ENCODE measurements around the gene SUGCT.

DNA sequence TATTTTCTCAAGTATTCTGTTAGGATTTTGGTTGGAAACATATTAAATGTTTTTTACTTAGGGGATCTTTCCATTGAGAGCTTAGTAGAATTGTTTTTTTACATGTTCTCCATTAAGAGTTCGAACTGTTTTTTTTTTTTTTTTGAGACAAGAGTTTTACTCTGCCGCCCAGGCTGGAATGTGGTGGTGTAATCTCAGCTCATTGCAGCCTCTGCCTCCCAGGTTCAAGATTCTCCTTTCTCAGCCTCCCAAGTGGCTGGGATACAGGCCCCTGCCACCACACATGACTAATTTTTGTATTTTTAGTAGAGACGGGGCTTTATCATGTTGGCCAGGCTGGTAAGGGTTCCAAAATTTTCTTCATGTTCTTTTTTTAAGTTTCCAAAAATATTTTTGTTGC lies 33.6 kb upstream of the SUGCT start:
- TF ChIP-seq, protein P1, sequence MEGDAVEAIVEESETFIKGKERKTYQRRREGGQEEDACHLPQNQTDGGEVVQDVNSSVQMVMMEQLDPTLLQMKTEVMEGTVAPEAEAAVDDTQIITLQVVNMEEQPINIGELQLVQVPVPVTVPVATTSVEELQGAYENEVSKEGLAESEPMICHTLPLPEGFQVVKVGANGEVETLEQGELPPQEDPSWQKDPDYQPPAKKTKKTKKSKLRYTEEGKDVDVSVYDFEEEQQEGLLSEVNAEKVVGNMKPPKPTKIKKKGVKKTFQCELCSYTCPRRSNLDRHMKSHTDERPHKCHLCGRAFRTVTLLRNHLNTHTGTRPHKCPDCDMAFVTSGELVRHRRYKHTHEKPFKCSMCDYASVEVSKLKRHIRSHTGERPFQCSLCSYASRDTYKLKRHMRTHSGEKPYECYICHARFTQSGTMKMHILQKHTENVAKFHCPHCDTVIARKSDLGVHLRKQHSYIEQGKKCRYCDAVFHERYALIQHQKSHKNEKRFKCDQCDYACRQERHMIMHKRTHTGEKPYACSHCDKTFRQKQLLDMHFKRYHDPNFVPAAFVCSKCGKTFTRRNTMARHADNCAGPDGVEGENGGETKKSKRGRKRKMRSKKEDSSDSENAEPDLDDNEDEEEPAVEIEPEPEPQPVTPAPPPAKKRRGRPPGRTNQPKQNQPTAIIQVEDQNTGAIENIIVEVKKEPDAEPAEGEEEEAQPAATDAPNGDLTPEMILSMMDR (conservative IDR thresholded peaks at IDR 0.05; ENCODE audit: low read depth, low read length), result no peak
- no peak for TF ChIP-seq EZH2 (IDR thresholded peaks at IDR 0.05; ENCODE audit: borderline replicate concordance, low read depth, low read length, poor library complexity, severe bottlenecking)

Data from A673 (cell line).